OCI-LY1 (cell line): ENCODE measurements around the gene AP3S2.

Source experiments
- H2AFZ ChIP-seq: fragments of 200-600 bp; sonication (generic), shearing (Covaris generic); 2 replicates; pipeline ENCODE4 v1.6.0; 2014; ENCODE audit warnings: antibody characterized with exemption, mild to moderate bottlenecking, low read length
- H3F3A ChIP-seq: fragments of 200-600 bp; sonication (generic), shearing (Covaris generic); 2 replicates; pipeline ENCODE4 v1.6.0; 2014; ENCODE audit warnings: mild to moderate bottlenecking, antibody characterized with exemption, low read length, moderate library complexity; ENCODE audit not compliant: insufficient read depth
- H3K27ac ChIP-seq: fragments of 200-600 bp; sonication (generic); 2 replicates; pipeline ENCODE4 v1.5.1; 2014; ENCODE audit warnings: low read length, mixed run types, mild to moderate bottlenecking, low read depth; ENCODE audit not compliant: poor library complexity, severe bottlenecking
- H3K27me3 ChIP-seq: fragments of 200-600 bp; sonication (generic); 2 replicates; pipeline ENCODE4 v1.6.0; 2014; ENCODE audit warnings: antibody characterized with exemption, mild to moderate bottlenecking, low read length, moderate library complexity; ENCODE audit not compliant: insufficient read depth
- H3K36me3 ChIP-seq: fragments of 200-600 bp; sonication (generic); 2 replicates; pipeline ENCODE4 v1.6.1; 2014; ENCODE audit warnings: mild to moderate bottlenecking, antibody characterized with exemption, low read length, moderate library complexity, mixed read lengths; ENCODE audit not compliant: insufficient read depth
- H3K4me1 ChIP-seq: fragments of 200-600 bp; sonication (generic); 2 replicates; pipeline ENCODE4 v1.5.1; 2014; ENCODE audit warnings: mild to moderate bottlenecking, low read length, moderate library complexity; ENCODE audit not compliant: insufficient read depth, severe bottlenecking
- H3K4me2 ChIP-seq: fragments of 200-600 bp; sonication (generic), shearing (Covaris generic); 2 replicates; pipeline ENCODE4 v1.6.1; 2014; ENCODE audit warnings: low read length
- H3K4me3 ChIP-seq: fragments of 200-600 bp; sonication (generic); 2 replicates; pipeline ENCODE4 v1.5.1; 2014; ENCODE audit warnings: low read length, low read depth, mild to moderate bottlenecking, mixed read lengths; ENCODE audit not compliant: poor library complexity, severe bottlenecking
- H3K79me2 ChIP-seq: fragments of 200-600 bp; shearing (Covaris generic); 2 replicates; pipeline ENCODE4 v1.6.1; 2016; ENCODE audit warnings: mixed run types, low read length, mixed read lengths; ENCODE audit not compliant: insufficient read depth
- H3K9ac ChIP-seq: fragments of 200-600 bp; sonication (generic), shearing (Covaris generic); 2 replicates; pipeline ENCODE4 v1.6.1; 2014; ENCODE audit warnings: mild to moderate bottlenecking, low read length, mixed read lengths
- H3K9me2 ChIP-seq: fragments of 200-600 bp; sonication (generic), shearing (Covaris generic); 2 replicates; pipeline ENCODE4 v1.6.1; 2014; ENCODE audit warnings: low read depth, mild to moderate bottlenecking, low read length, mixed read lengths
- H3K9me3 ChIP-seq: fragments of 200-600 bp; shearing (Covaris generic); 2 replicates; pipeline ENCODE4 v1.6.1; 2014; ENCODE audit warnings: low read length, mixed read lengths
- H4K20me1 ChIP-seq: fragments of 200-600 bp; sonication (generic), shearing (Covaris generic); 2 replicates; pipeline ENCODE4 v1.6.0; 2016; ENCODE audit warnings: mild to moderate bottlenecking, low read length; ENCODE audit not compliant: insufficient read depth
- EZH2 ChIP-seq: fragments of 200-600 bp; sonication (generic), shearing (Covaris generic); IDR thresholded peaks from 2 replicates; pipeline ENCODE4 v1.8.0; 2017; ENCODE audit warnings: borderline replicate concordance, mixed run types, mild to moderate bottlenecking, antibody characterized with exemption, low read length, moderate library complexity, mixed read lengths
- TF ChIP-seq, protein P1 (sequence below): fragments of 200-600 bp; sonication (generic), shearing (Covaris generic); IDR thresholded peaks from 2 replicates; pipeline ENCODE4 v1.5.1; 2017; ENCODE audit warnings: mild to moderate bottlenecking, antibody characterized with exemption, low read length, moderate library complexity, mixed read lengths

AP3S2 gene

GRCh38 chr15:89932880-89933279 is 39.1 kb upstream of the AP3S2 start:
- H3K79me2 ChIP-seq: no peaks in the 10 kb centered on the region
- TF ChIP-seq, protein P1, sequence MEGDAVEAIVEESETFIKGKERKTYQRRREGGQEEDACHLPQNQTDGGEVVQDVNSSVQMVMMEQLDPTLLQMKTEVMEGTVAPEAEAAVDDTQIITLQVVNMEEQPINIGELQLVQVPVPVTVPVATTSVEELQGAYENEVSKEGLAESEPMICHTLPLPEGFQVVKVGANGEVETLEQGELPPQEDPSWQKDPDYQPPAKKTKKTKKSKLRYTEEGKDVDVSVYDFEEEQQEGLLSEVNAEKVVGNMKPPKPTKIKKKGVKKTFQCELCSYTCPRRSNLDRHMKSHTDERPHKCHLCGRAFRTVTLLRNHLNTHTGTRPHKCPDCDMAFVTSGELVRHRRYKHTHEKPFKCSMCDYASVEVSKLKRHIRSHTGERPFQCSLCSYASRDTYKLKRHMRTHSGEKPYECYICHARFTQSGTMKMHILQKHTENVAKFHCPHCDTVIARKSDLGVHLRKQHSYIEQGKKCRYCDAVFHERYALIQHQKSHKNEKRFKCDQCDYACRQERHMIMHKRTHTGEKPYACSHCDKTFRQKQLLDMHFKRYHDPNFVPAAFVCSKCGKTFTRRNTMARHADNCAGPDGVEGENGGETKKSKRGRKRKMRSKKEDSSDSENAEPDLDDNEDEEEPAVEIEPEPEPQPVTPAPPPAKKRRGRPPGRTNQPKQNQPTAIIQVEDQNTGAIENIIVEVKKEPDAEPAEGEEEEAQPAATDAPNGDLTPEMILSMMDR: no peak
- no peak for TF ChIP-seq EZH2
- H3K4me1 ChIP-seq: no peaks in the 10 kb centered on the region

GRCh38 chr15:89928421-89928820 is 34.6 kb upstream of the AP3S2 start:
- no peaks in the 10 kb centered on the region for H4K20me1 ChIP-seq
- no peaks in the 10 kb centered on the region for H3K4me1 ChIP-seq
- no peak overlapping the region for H3K27ac ChIP-seq
- H3K36me3 ChIP-seq: no peaks in the 10 kb centered on the region
- H3F3A ChIP-seq: no peaks in the 10 kb centered on the region
- no peak overlapping the region for H3K4me2 ChIP-seq
- no peak for TF ChIP-seq EZH2
- TF ChIP-seq, protein P1: no peak
- H3K79me2 ChIP-seq: no peaks in the 10 kb centered on the region
- no peaks in the 10 kb centered on the region for H3K9me3 ChIP-seq
- H2AFZ ChIP-seq: no peak overlapping the region
- no peaks in the 10 kb centered on the region for H3K27me3 ChIP-seq
- no peak overlapping the region for H3K9ac ChIP-seq
- no peaks in the 10 kb centered on the region for H3K9me2 ChIP-seq
- no peak overlapping the region for H3K4me3 ChIP-seq

More at GRCh38 chr15:89932880-89933279, 39.1 kb upstream of the AP3S2 start:
- no peaks in the 10 kb centered on the region for H3K9me2 ChIP-seq
- no peak overlapping the region for H3K4me2 ChIP-seq
- no peaks in the 10 kb centered on the region for H4K20me1 ChIP-seq
- H3F3A ChIP-seq: no peaks in the 10 kb centered on the region
- H3K36me3 ChIP-seq: no peaks in the 10 kb centered on the region
- no peak overlapping the region for H3K9ac ChIP-seq
- H3K9me3 ChIP-seq: no peaks in the 10 kb centered on the region
- H3K27me3 ChIP-seq: peaks cover 7% of the 10 kb centered on the region; the same call in 1 of the 2 replicates
- no peak overlapping the region for H3K4me3 ChIP-seq
- H2AFZ ChIP-seq: no peak overlapping the region
- H3K27ac ChIP-seq: no peak overlapping the region

- H3K4me1 ChIP-seq: no peaks in the 10 kb centered on the region
- H3K36me3 ChIP-seq: no peaks in the 10 kb centered on the region
- H3K27me3 ChIP-seq: no peaks in the 10 kb centered on the region
- no peaks in the 10 kb centered on the region for H3F3A ChIP-seq
- H3K4me2 ChIP-seq: no peak overlapping the region
- H3K27ac ChIP-seq: no peak overlapping the region
- no peaks in the 10 kb centered on the region for H3K9me3 ChIP-seq
- H3K9me2 ChIP-seq: no peaks in the 10 kb centered on the region
- H3K9ac ChIP-seq: no peak overlapping the region
- no peaks in the 10 kb centered on the region for H4K20me1 ChIP-seq
- no peaks in the 10 kb centered on the region for H3K79me2 ChIP-seq
- H3K4me3 ChIP-seq: no peak overlapping the region
- no peak overlapping the region for H2AFZ ChIP-seq
- TF ChIP-seq, protein P1: no peak
- no peak for TF ChIP-seq EZH2
These were observed 32.4 kb upstream of the AP3S2 start for GRCh38 chr15:89926158-89926557.
